ENCODE data around the gene KSR1. TPM values are rescaled to one million over a fixed set of nuclear protein-coding genes. Genes with fewer than 3 reads are reported as not detected.

The KSR1 gene
- total and polyA plus RNA-seq, 2 experiments from 2014 or later: 7.8 to 53.2 TPM

- no peaks in the 10 kb centered on the region for H3K9me3 Mint-ChIP-seq
- peaks cover 18% of the 10 kb centered on the region for H4K20me1 ChIP-seq (replicated peaks; ENCODE audit: insufficient read depth)
- H3K4me1 Mint-ChIP-seq: peaks cover 76% of the 10 kb centered on the region
- H3K4me3 ChIP-seq: no peak overlapping the region
- H3K4me1 ChIP-seq (ENCODE audit: insufficient read depth): peaks cover 77% of the 10 kb centered on the region
- ATAC-seq (no peak), DNase-seq (ENCODE audit: low spot score) (no peak)
- H3K9me2 ChIP-seq (ENCODE audit: insufficient read depth): no peaks in the 10 kb centered on the region
- no peak overlapping the region for H2AFZ ChIP-seq
- peaks cover 99% of the 10 kb centered on the region for H3K79me2 ChIP-seq (replicated peaks; ENCODE audit: insufficient read depth)
- H3K27me3 ChIP-seq (ENCODE audit: insufficient read depth): peaks cover 9% of the 10 kb centered on the region
- H3K27ac Mint-ChIP-seq: no peak overlapping the region
- no peak overlapping the region for H3K27ac ChIP-seq (ENCODE audit: low read depth)
- H3K4me2 ChIP-seq: no peak overlapping the region; the same call in 1 of the 2 replicates
- no peak overlapping the region; the same call in 2 of the 3 replicates for H3K4me3 Mint-ChIP-seq
- no peaks in the 10 kb centered on the region for H3K36me3 ChIP-seq (ENCODE audit: insufficient read depth)
- peaks cover 4% of the 10 kb centered on the region; the same call in 1 of the 3 replicates for H3K36me3 Mint-ChIP-seq (ENCODE audit: low read depth)
- peaks cover 6% of the 10 kb centered on the region; the same call in 1 of the 2 replicates for H3F3A ChIP-seq (replicated peaks; ENCODE audit: low read depth)
- peaks cover 14% of the 10 kb centered on the region for H3K27me3 Mint-ChIP-seq (ENCODE audit: insufficient read depth, low read depth, poor library complexity)
- TF ChIP-seq ETS1 (IDR thresholded peaks at IDR 0.05) (no peak), STAT1 (IDR thresholded peaks at IDR 0.05; ENCODE audit: unreplicated experiment) (no peak)
Measured at GRCh38 chr17:27462149-27462548, 5.9 kb downstream of the KSR1 start.

- H3F3A ChIP-seq (replicated peaks; ENCODE audit: low read depth): peaks cover 6% of the 10 kb centered on the region; the same call in 1 of the 2 replicates
- H3K79me2 ChIP-seq (replicated peaks; ENCODE audit: insufficient read depth): peaks cover 99% of the 10 kb centered on the region
- no peak overlapping the region for H3K4me3 ChIP-seq
- peaks cover 75% of the 10 kb centered on the region for H3K4me1 ChIP-seq (ENCODE audit: insufficient read depth)
- H3K36me3 ChIP-seq (ENCODE audit: insufficient read depth): no peaks in the 10 kb centered on the region
- TF ChIP-seq EZH2 (IDR thresholded peaks at IDR 0.05; ENCODE audit: low read depth, unreplicated experiment): no peak
- TF ChIP-seq CTCF (conservative IDR thresholded peaks at IDR 0.05; ENCODE audit: low read depth in 2 of 2): no peak
- TF ChIP-seq POLR2AphosphoS5 (IDR thresholded peaks at IDR 0.05; ENCODE audit: low read depth): no peak
- TF ChIP-seq REST (IDR thresholded peaks at IDR 0.05; ENCODE audit: unreplicated experiment): no peak
- no peak for TF ChIP-seq STAT1 (IDR thresholded peaks at IDR 0.05; ENCODE audit: unreplicated experiment)
- DNase-seq (ENCODE audit: low spot score) (no peak), ATAC-seq (no peak)
- Mint-ChIP-seq H3K27ac (no peak overlapping the region), H3K4me3 (no peak overlapping the region), H3K27me3 (ENCODE audit: insufficient read depth, low read depth, poor library complexity) (peaks cover 8% of the 10 kb centered on the region), H3K9me3 (no peaks in the 10 kb centered on the region), H3K36me3 (ENCODE audit: low read depth) (peaks cover 4% of the 10 kb centered on the region; the same call in 1 of the 3 replicates), H3K4me1 (peaks cover 77% of the 10 kb centered on the region)
- peaks cover 13% of the 10 kb centered on the region for H4K20me1 ChIP-seq (replicated peaks; ENCODE audit: insufficient read depth)
- no peaks in the 10 kb centered on the region for H3K9me2 ChIP-seq (ENCODE audit: insufficient read depth)
- H3K27ac ChIP-seq (ENCODE audit: low read depth): no peak overlapping the region
- H2AFZ ChIP-seq: no peak overlapping the region
- H3K4me2 ChIP-seq: no peak overlapping the region
- peaks cover 4% of the 10 kb centered on the region; the same call in 1 of the 2 replicates for H3K27me3 ChIP-seq (ENCODE audit: insufficient read depth)
Measured at GRCh38 chr17:27462714-27463113, 6.5 kb downstream of the KSR1 start.
